HCT116 (cell line): Measurements from ENCODE around the gene OVAAL. TPM values are rescaled to one million over a fixed set of nuclear protein-coding genes. Genes with fewer than 3 reads are reported as not detected.
A peak's percentile ranks its signal among the peaks of the same experiment; 100 is the strongest.

Experiments
- ATAC-seq: fragments of 200-7000 bp; cut with Tn5 transposase; 2 replicates; pipeline ENCODE4 v1.9.1; 2020; ENCODE audit warnings: mild to moderate bottlenecking, moderate library complexity
- BruUV-seq: library from RNA; stranded (reverse); fragments of 400-500 nt; replicated peaks from 2 replicates; lab custom pipeline; 2021; lab: Mats Ljungman, UMichigan
- CTCF ChIA-PET: fragments of 300-600 bp; sonication (Branson Sonifier 250); formaldehyde crosslinking; loops from one replicate; lab custom pipeline; 2021; ENCODE audit warnings: antibody characterized with exemption; lab: Charles Lee
- POLR2A ChIA-PET: fragments of 300-600, 350-600 bp; sonication (Branson Sonifier 250); formaldehyde crosslinking; loops from one replicate; lab custom pipeline; 2021; ENCODE audit warnings: antibody characterized with exemption; lab: Charles Lee
- RAD21 ChIA-PET, 2 experiments: fragments of 300-600 bp; sonication (Branson Sonifier 250); formaldehyde crosslinking; loops; one replicate each; lab custom pipeline; 2023; ENCODE audit warnings: low total read pairs in 2 of 2; ENCODE audit not compliant: uncharacterized antibody in 2 of 2, unreplicated experiment in 2 of 2, low non-redundant PET in 1 of 2; lab: Charles Lee
- DNase-seq: peaks from one replicate; pipeline ENCODE4 v3.0.0-alpha.2; 2010; ENCODE audit warnings: low read depth, low spot score
- H2AFZ ChIP-seq: fragments of 200-600 bp; shearing (Covaris generic), sonication (generic); 2 replicates; pipeline ENCODE4 v1.6.1; 2017; ENCODE audit warnings: low read depth, mixed run types, mixed read lengths, antibody characterized with exemption, low read length; ENCODE audit not compliant: poor library complexity, severe bottlenecking
- H3K27ac ChIP-seq: 2 replicates; pipeline ENCODE4 v1.5.1; 2012; ENCODE audit warnings: low read depth, low read length
- H3K27me3 ChIP-seq: fragments of 200-600 bp; sonication (generic); 2 replicates; pipeline ENCODE4 v1.6.1; 2016; ENCODE audit warnings: mixed run types, low read length, mixed read lengths; ENCODE audit not compliant: insufficient read depth
- H3K36me3 ChIP-seq, 2 experiments: fragments of 200-500 bp in 1 of 2; fragments of 200-600 bp in 1 of 2; sonication (Bioruptor generic) in 1 of 2; sonication (generic) in 1 of 2; 2 replicates each; pipeline versions ENCODE4 v1.5.1 to v1.6.1; 2014 to 2016; ENCODE audit warnings: low read length in 2 of 2, inconsistent platforms in 1 of 2, mixed read lengths in 1 of 2, mixed run types in 1 of 2; ENCODE audit not compliant: insufficient read depth in 2 of 2, control insufficient read depth in 1 of 2
- H3K4me1 ChIP-seq, 2 experiments: fragments of 200-600 bp in 1 of 2; sonication (generic) in 1 of 2; 2 replicates each; pipeline versions ENCODE4 v1.5.1 to v1.6.1; 2012 to 2017; ENCODE audit warnings: low read length in 2 of 2, inconsistent platforms in 1 of 2, mild to moderate bottlenecking in 1 of 2, mixed read lengths in 1 of 2, mixed run types in 1 of 2, moderate library complexity in 1 of 2; ENCODE audit not compliant: insufficient read depth in 2 of 2, control insufficient read depth in 1 of 2
- H3K4me2 ChIP-seq: fragments of 200-600 bp; sonication (generic); 2 replicates; pipeline ENCODE4 v1.6.1; 2017; ENCODE audit warnings: mixed run types, low read length, mixed read lengths
- H3K4me3 ChIP-seq, 2 experiments: fragments of 200-600 bp in 1 of 2; sonication (generic) in 1 of 2; replicated peaks in 1 of 2; 2 replicates each; pipeline ENCODE4 v1.5.1; 2011 to 2016; ENCODE audit warnings: low read length in 2 of 2, control low read depth in 1 of 2, low read depth in 1 of 2, mild to moderate bottlenecking in 1 of 2, mixed read lengths in 1 of 2, mixed run types in 1 of 2
- H3K79me2 ChIP-seq: fragments of 200-600 bp; sonication (generic); 2 replicates; pipeline ENCODE4 v1.6.1; 2017; ENCODE audit warnings: mild to moderate bottlenecking, mixed run types, low read length, moderate library complexity, mixed read lengths; ENCODE audit not compliant: insufficient read depth
- H3K9ac ChIP-seq: fragments of 200-600 bp; sonication (generic); 2 replicates; pipeline ENCODE4 v1.6.1; 2016; ENCODE audit warnings: low read length, mixed read lengths
- H3K9me2 ChIP-seq: fragments of 200-600 bp; sonication (generic), shearing (Covaris generic); 2 replicates; pipeline ENCODE4 v1.6.1; 2017; ENCODE audit warnings: mixed run types, mild to moderate bottlenecking, moderate library complexity; ENCODE audit not compliant: insufficient read depth
- H3K9me3 ChIP-seq, 2 experiments: fragments of 200-500 bp in 1 of 2; fragments of 200-600 bp in 1 of 2; sonication (Bioruptor generic) in 1 of 2; sonication (generic) in 1 of 2; 2 replicates each; pipeline ENCODE4 v1.6.1; 2014 to 2017; ENCODE audit warnings: low read length in 2 of 2, mixed read lengths in 2 of 2, inconsistent platforms in 1 of 2, low read depth in 1 of 2, mild to moderate bottlenecking in 1 of 2, mixed run types in 1 of 2, moderate library complexity in 1 of 2; ENCODE audit not compliant: control insufficient read depth in 1 of 2, insufficient read depth in 1 of 2
- H4K20me1 ChIP-seq: fragments of 200-600 bp; sonication (generic), shearing (Covaris generic); 2 replicates; pipeline ENCODE4 v1.6.1; 2017; ENCODE audit warnings: mixed run types, mild to moderate bottlenecking, moderate library complexity; ENCODE audit not compliant: insufficient read depth
- CBX3 ChIP-seq: IDR thresholded peaks from 2 replicates; pipeline ENCODE4 v1.6.1; 2012; ENCODE audit warnings: low read depth
- EGR1 ChIP-seq: IDR thresholded peaks from 2 replicates; pipeline ENCODE4 v1.6.1; 2012; ENCODE audit warnings: low read depth
- FOSL1 ChIP-seq: IDR thresholded peaks from 2 replicates; pipeline ENCODE4 v1.6.1; 2012; ENCODE audit warnings: low read depth
- RAD21 ChIP-seq: IDR thresholded peaks from 2 replicates; pipeline ENCODE4 v1.6.1; 2012; ENCODE audit warnings: low read depth, mild to moderate bottlenecking
- TCF7L2 ChIP-seq: IDR thresholded peaks from 2 replicates; pipeline ENCODE4 v1.7.0; 2011; ENCODE audit warnings: borderline replicate concordance, inconsistent platforms; ENCODE audit not compliant: insufficient read depth, insufficient read length; ENCODE audit errors: extremely low read depth
- intact Hi-C: fragments of 100-400 bp; cut with micrococcal nuclease; formaldehyde crosslinking; loops from 2 replicates; pipeline ENCODE4 v1.10.0; 2022
- total RNA-seq: library from RNA; stranded (reverse); gene quantifications from one replicate; pipeline ENCODE4 v1.2.1, GENCODE V29; 2021; ENCODE audit not compliant: unreplicated experiment
- TF ChIP-seq, protein P1 (sequence below): IDR thresholded peaks from 2 replicates; pipeline ENCODE4 v1.6.1; 2012; ENCODE audit warnings: low read depth
- TF ChIP-seq, protein P2 (sequence below), 3 experiments: fragments of 200-600 bp in 1 of 3; sonication (generic) in 1 of 3; IDR thresholded peaks in 2 of 3; conservative IDR thresholded peaks in 1 of 3; 2 replicates each; pipeline ENCODE4 v1.5.1; 2012 to 2017; ENCODE audit warnings: low read depth in 2 of 3, low read length in 2 of 3, antibody characterized with exemption in 1 of 3, borderline replicate concordance in 1 of 3, control low read depth in 1 of 3, mild to moderate bottlenecking in 1 of 3, mixed read lengths in 1 of 3, mixed run types in 1 of 3, moderate library complexity in 1 of 3; ENCODE audit not compliant: insufficient read depth in 1 of 3

The OVAAL gene
- total RNA-seq, 1 experiment from 2014 or later: not detected

DNA sequence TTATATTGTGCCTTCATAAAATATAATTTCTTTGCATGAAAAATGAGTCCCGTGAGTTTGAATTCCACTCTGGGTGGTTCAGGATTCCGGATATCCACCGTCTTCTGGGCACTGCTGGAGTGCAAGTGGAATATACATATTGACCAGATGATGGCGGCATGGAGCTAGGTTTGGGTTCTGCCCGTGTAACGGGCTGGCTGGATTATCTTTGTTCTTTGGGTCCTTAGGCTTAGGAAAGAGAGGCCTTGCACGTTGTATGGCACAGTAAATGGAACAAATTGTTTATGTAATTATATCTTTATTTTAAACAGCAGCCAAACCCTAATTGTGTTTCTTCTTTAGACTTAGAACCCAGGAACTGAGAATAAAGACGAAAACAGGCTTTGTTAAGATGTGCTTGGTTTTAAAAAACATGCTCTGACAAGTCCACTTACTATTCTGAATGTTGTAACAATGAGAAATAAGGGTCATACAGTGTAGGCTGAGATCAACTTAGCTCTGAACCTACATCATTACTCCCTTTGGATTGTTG lies 42.8 kb upstream of the OVAAL start:
- H3K79me2 ChIP-seq: no peaks in the 10 kb centered on the region
- no peaks in the 10 kb centered on the region for H3K36me3 ChIP-seq
- ATAC-seq (peak; percentile 99), DNase-seq (peak; percentile 73)
- peaks cover 4 to 8% of the 10 kb centered on the region in 2 experiments; a peak in 2 of 4 replicates for H3K4me1 ChIP-seq
- H3K4me2 ChIP-seq: peak overlapping the region; percentile 18; the same call in 1 of the 2 replicates
- H4K20me1 ChIP-seq: no peaks in the 10 kb centered on the region
- ChIA-PET RAD21 (interaction anchor here (0.8 to 1.2 kb wide), 4 partner anchors 346 to 366 kb away, joined by 3 to 8 read pairs (median 3); no protein-coding TSS in a partner anchor), POLR2A (interaction anchor here (0.7 to 0.9 kb wide), 3 partner anchors 14 to 668 kb away, joined by 3 to 6 read pairs (median 3); partner anchors contain the start of gene ACBD6)
- intact Hi-C loops: loop anchor here (1.0 to 10.0 kb wide), 4 partner anchors 346 to 909 kb away; no protein-coding TSS in a partner anchor
- no peaks in the 10 kb centered on the region for H3K9me2 ChIP-seq
- no peaks in the 10 kb centered on the region for H3K9me3 ChIP-seq
- H2AFZ ChIP-seq: peak overlapping the region; percentile 81
- H3K4me3 ChIP-seq: no peak overlapping the region
- H3K9ac ChIP-seq: no peak overlapping the region
- BruUV-seq: no TSS peak
- H3K27me3 ChIP-seq: no peaks in the 10 kb centered on the region
- TF ChIP-seq, protein P1, sequence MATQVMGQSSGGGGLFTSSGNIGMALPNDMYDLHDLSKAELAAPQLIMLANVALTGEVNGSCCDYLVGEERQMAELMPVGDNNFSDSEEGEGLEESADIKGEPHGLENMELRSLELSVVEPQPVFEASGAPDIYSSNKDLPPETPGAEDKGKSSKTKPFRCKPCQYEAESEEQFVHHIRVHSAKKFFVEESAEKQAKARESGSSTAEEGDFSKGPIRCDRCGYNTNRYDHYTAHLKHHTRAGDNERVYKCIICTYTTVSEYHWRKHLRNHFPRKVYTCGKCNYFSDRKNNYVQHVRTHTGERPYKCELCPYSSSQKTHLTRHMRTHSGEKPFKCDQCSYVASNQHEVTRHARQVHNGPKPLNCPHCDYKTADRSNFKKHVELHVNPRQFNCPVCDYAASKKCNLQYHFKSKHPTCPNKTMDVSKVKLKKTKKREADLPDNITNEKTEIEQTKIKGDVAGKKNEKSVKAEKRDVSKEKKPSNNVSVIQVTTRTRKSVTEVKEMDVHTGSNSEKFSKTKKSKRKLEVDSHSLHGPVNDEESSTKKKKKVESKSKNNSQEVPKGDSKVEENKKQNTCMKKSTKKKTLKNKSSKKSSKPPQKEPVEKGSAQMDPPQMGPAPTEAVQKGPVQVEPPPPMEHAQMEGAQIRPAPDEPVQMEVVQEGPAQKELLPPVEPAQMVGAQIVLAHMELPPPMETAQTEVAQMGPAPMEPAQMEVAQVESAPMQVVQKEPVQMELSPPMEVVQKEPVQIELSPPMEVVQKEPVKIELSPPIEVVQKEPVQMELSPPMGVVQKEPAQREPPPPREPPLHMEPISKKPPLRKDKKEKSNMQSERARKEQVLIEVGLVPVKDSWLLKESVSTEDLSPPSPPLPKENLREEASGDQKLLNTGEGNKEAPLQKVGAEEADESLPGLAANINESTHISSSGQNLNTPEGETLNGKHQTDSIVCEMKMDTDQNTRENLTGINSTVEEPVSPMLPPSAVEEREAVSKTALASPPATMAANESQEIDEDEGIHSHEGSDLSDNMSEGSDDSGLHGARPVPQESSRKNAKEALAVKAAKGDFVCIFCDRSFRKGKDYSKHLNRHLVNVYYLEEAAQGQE: no peak
- TF ChIP-seq EGR1 (0 out of 2 replicates have a peak, but pooled peaks have one; percentile 26), FOSL1 (no peak), CBX3 (peak; percentile 22; the same call in 1 of the 2 replicates), RAD21 (peak; percentile 94), TCF7L2 (peak; percentile 27)
- TF ChIP-seq, protein P2, sequence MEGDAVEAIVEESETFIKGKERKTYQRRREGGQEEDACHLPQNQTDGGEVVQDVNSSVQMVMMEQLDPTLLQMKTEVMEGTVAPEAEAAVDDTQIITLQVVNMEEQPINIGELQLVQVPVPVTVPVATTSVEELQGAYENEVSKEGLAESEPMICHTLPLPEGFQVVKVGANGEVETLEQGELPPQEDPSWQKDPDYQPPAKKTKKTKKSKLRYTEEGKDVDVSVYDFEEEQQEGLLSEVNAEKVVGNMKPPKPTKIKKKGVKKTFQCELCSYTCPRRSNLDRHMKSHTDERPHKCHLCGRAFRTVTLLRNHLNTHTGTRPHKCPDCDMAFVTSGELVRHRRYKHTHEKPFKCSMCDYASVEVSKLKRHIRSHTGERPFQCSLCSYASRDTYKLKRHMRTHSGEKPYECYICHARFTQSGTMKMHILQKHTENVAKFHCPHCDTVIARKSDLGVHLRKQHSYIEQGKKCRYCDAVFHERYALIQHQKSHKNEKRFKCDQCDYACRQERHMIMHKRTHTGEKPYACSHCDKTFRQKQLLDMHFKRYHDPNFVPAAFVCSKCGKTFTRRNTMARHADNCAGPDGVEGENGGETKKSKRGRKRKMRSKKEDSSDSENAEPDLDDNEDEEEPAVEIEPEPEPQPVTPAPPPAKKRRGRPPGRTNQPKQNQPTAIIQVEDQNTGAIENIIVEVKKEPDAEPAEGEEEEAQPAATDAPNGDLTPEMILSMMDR (IDR thresholded peaks at IDR 0.05 in 2 of 3, conservative IDR thresholded peaks at IDR 0.05 in 1 of 3; ENCODE audit: borderline replicate concordance in 1 of 3, insufficient read depth in 1 of 3, low read depth in 2 of 3, low read length in 2 of 3): peak; percentile 64 to 83 (median 80)
- TF ChIP-seq, all 23 proteins: peak for 5
- CTCF ChIA-PET: interaction anchor here (0.6 to 3.3 kb wide), 14 partner anchors 9 to 647 kb away, joined by 3 to 73 read pairs (median 6); partner anchors contain the start of gene ACBD6
- peak overlapping the region; percentile 11; the same call in 1 of the 2 replicates for H3K27ac ChIP-seq
